Activated CD8-positive, alpha-beta T cell treated with anti-CD3 and anti-CD28 coated beads for 36 hours (primary cell): ENCODE results near the gene C10orf120. TPM values are rescaled to one million over a fixed set of nuclear protein-coding genes. Genes with fewer than 3 reads are reported as not detected.

ENCODE experiments used
- ATAC-seq: fragments of 200-7000 bp; cut with Tn5 transposase; one replicate; pipeline ENCODE4 v1.10.0; 2021; ENCODE audit warnings: mild to moderate bottlenecking, moderate library complexity
- CTCF ChIA-PET: fragments of 350-600 bp; sonication (Branson Sonifier 250); formaldehyde crosslinking; loops from one replicate; lab custom pipeline; 2021; ENCODE audit warnings: antibody characterized with exemption; lab: Charles Lee
- POLR2A ChIA-PET: fragments of 350-600 bp; sonication (Branson Sonifier 250); formaldehyde crosslinking; loops from one replicate; lab custom pipeline; 2021; ENCODE audit warnings: antibody characterized with exemption; lab: Charles Lee
- DNase-seq: peaks from one replicate; pipeline ENCODE4 v3.0.0-alpha.2; 2020
- H3K27ac Mint-ChIP-seq: one replicate; pipeline ENCODE4 v1.8.0; 2021; ENCODE audit warnings: mild to moderate bottlenecking, mixed read lengths
- H3K27me3 Mint-ChIP-seq: one replicate; pipeline ENCODE4 v1.8.0; 2021; ENCODE audit warnings: mixed read lengths
- H3K36me3 Mint-ChIP-seq: one replicate; pipeline ENCODE4 v1.8.0; 2021; ENCODE audit warnings: low read depth, mixed read lengths
- H3K4me1 Mint-ChIP-seq: one replicate; pipeline ENCODE4 v1.8.0; 2021; ENCODE audit warnings: low read depth, mixed read lengths
- H3K4me3 Mint-ChIP-seq: one replicate; pipeline ENCODE4 v1.8.0; 2021; ENCODE audit warnings: mild to moderate bottlenecking, moderate library complexity, mixed read lengths
- H3K9me3 Mint-ChIP-seq: one replicate; pipeline ENCODE4 v1.8.0; 2021; ENCODE audit warnings: mixed read lengths
- CTCF ChIP-seq: fragments of 200-600 bp; IDR thresholded peaks from one replicate; pipeline ENCODE4 v1.8.0; 2022; ENCODE audit warnings: antibody characterized with exemption, mild to moderate bottlenecking
- intact Hi-C: fragments of 100-400 bp; cut with micrococcal nuclease; formaldehyde crosslinking; loops from one replicate; pipeline ENCODE4 v1.10.0; 2022
- total RNA-seq, 2 experiments: library from RNA; stranded (reverse); gene quantifications; one replicate each; pipeline ENCODE4 v1.2.3, GENCODE V29; 2021

Gene C10orf120
- total RNA-seq, 2 experiments from 2014 or later = not detected

GRCh38 chr10:122648599-122649428 lies 50.8 kb downstream of the C10orf120 start:
- no peaks in the 10 kb centered on the region for H3K9me3 Mint-ChIP-seq
- intact Hi-C loops = no loop called here
- CTCF ChIA-PET = interaction anchor here (0.7 to 3.1 kb wide), 14 partner anchors 8 to 133 kb away, joined by 3 to 15 read pairs (median 4); no protein-coding TSS in a partner anchor
- peak; percentile 56 for ATAC-seq
- H3K4me3 Mint-ChIP-seq = no peak overlapping the region
- POLR2A ChIA-PET = interaction anchor here (0.5 kb wide), 1 partner anchor 196 kb away, joined by 3 read pairs; no protein-coding TSS in a partner anchor
- H3K27me3 Mint-ChIP-seq = peaks cover 20% of the 10 kb centered on the region
- TF ChIP-seq CTCF = peak; percentile 74
- H3K4me1 Mint-ChIP-seq = no peaks in the 10 kb centered on the region
- no peaks in the 10 kb centered on the region for H3K36me3 Mint-ChIP-seq
- peak; percentile 61 for DNase-seq
- H3K27ac Mint-ChIP-seq = no peak overlapping the region

Other genes with a start within 250 kb of the C10orf120 start
- gene ARMS2, start 245.2 kb downstream of the C10orf120 start, total RNA-seq = not detected
- not detected for gene HTRA1, start 238.3 kb downstream of the C10orf120 start, total RNA-seq
- not detected for gene DMBT1, start 139.1 kb downstream of the C10orf120 start, total RNA-seq
- 1 to 10 TPM; 1.3 to 1.5 TPM for gene CUZD1, start 146.0 kb upstream of the C10orf120 start, total RNA-seq
- 10 to 100 TPM in 1 of 2 experiments, 1 to 10 TPM in 1; 9.0 to 10.6 TPM for gene FAM24B, start 179.7 kb upstream of the C10orf120 start, total RNA-seq
- gene FAM24A, start 210.8 kb upstream of the C10orf120 start, total RNA-seq = not detected